ENCODE data around the gene BCL2A1.

The BCL2A1 gene

DNA sequence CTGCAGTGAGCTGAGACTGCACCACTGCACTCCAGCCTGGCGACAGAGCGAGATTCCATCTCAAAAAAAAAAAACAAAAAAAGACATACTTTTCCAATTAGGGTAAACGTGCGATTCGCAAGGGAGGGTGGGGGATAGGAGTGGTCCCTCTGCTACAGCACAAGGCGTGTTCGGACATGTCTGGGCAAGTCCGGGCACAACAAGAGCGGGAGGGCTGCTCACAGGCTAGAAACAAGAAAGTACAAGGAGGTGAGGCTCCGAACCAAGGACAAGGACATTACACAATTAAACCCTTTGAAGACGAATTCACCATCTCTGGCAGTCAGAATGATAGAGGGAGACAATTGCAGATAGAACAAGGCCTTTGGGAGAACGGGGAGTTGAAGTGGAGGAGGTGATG is 32.2 kb upstream of the BCL2A1 start:
- no peak overlapping the region; the same call in 1 of the 2 replicates for H2AFZ ChIP-seq (ENCODE audit: low read depth, low read length)

DNA sequence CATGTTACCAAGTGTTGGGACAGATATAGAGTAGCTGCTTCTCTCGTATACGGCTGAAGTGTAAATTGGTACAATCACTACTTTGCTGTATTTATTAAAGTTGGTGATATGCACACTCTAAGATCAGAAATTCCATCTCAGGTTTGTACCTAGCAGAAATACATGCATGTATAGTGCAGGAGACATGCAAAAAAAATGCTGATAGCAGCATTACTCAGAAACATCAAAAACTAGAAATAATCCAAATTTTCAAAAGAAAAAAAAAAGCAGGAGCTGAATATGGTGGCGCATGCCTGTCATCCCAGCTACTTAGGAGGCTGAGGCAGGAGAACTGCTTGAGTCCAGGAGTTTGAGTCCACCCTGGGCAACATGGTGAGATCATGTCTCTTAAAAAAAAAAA is 31.3 kb upstream of the BCL2A1 start:
- Histone ChIP-seq H2AFZ (ENCODE audit: low read depth, low read length) (no peak overlapping the region), H3K4me3 (ENCODE audit: low read length) (no peak overlapping the region), H3K27ac (ENCODE audit: low read length) (no peak overlapping the region), H3K9me3 (ENCODE audit: insufficient read depth, low read length) (no peaks in the 10 kb centered on the region), H3K79me2 (ENCODE audit: low read length) (no peaks in the 10 kb centered on the region), H3K4me2 (ENCODE audit: low read length) (no peak overlapping the region), H3K4me1 (ENCODE audit: low read length) (peaks cover 12% of the 10 kb centered on the region), H4K20me1 (ENCODE audit: insufficient read depth, low read length) (no peaks in the 10 kb centered on the region), H3K9ac (ENCODE audit: low read length) (no peak overlapping the region), H3K36me3 (replicated peaks; ENCODE audit: low read depth, low read length) (no peaks in the 10 kb centered on the region), H3K27me3 (ENCODE audit: low read depth, low read length) (no peaks in the 10 kb centered on the region)
- TF ChIP-seq EZH2phosphoT487 (IDR thresholded peaks at IDR 0.05; ENCODE audit: low read depth) = no peak
- TF ChIP-seq, protein P1, sequence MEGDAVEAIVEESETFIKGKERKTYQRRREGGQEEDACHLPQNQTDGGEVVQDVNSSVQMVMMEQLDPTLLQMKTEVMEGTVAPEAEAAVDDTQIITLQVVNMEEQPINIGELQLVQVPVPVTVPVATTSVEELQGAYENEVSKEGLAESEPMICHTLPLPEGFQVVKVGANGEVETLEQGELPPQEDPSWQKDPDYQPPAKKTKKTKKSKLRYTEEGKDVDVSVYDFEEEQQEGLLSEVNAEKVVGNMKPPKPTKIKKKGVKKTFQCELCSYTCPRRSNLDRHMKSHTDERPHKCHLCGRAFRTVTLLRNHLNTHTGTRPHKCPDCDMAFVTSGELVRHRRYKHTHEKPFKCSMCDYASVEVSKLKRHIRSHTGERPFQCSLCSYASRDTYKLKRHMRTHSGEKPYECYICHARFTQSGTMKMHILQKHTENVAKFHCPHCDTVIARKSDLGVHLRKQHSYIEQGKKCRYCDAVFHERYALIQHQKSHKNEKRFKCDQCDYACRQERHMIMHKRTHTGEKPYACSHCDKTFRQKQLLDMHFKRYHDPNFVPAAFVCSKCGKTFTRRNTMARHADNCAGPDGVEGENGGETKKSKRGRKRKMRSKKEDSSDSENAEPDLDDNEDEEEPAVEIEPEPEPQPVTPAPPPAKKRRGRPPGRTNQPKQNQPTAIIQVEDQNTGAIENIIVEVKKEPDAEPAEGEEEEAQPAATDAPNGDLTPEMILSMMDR (IDR thresholded peaks at IDR 0.05; ENCODE audit: low read depth, low read length) = no peak

More for the DNA sequence above, 32.2 kb upstream of the BCL2A1 start:
- Histone ChIP-seq H3K27ac (ENCODE audit: low read length) (no peak overlapping the region), H3K4me1 (ENCODE audit: low read length) (peaks cover 21% of the 10 kb centered on the region), H3K36me3 (replicated peaks; ENCODE audit: low read depth, low read length) (no peaks in the 10 kb centered on the region), H3K4me3 (ENCODE audit: low read length) (no peak overlapping the region), H3K4me2 (ENCODE audit: low read length) (no peak overlapping the region), H3K27me3 (ENCODE audit: low read depth, low read length) (no peaks in the 10 kb centered on the region), H4K20me1 (ENCODE audit: insufficient read depth, low read length) (no peaks in the 10 kb centered on the region), H3K9me3 (ENCODE audit: insufficient read depth, low read length) (no peaks in the 10 kb centered on the region), H3K9ac (ENCODE audit: low read length) (no peak overlapping the region), H3K79me2 (ENCODE audit: low read length) (no peaks in the 10 kb centered on the region)
- TF ChIP-seq, protein P1 (IDR thresholded peaks at IDR 0.05; ENCODE audit: low read depth, low read length) = no peak
- no peak for TF ChIP-seq EZH2phosphoT487 (IDR thresholded peaks at IDR 0.05; ENCODE audit: low read depth)

DNA sequence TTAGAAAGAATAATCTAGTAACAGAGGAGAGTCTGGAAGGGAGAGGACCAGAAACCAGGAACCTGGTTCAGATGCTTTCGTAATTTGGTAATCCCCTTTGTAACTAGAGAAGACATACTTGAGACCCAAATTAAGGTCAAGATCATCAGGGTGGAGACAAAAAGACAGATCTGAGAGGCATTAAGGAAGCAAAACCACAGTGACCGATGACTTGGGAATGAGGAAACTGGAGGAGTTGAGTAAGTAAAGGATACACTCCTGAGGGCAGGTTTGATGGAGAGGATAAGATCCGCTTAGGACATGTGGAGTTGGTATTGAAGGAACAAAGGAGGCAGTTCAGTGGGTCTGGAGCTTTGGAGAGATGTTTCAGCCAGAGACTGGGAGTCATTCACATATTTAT is 23.6 kb upstream of the BCL2A1 start:
- H3K27me3 ChIP-seq (ENCODE audit: low read depth, low read length) = no peaks in the 10 kb centered on the region
- no peak overlapping the region for H3K9ac ChIP-seq (ENCODE audit: low read length)
- H2AFZ ChIP-seq (ENCODE audit: low read depth, low read length) = no peak overlapping the region; the same call in 1 of the 2 replicates
- H4K20me1 ChIP-seq (ENCODE audit: insufficient read depth, low read length) = no peaks in the 10 kb centered on the region
- H3K9me3 ChIP-seq (ENCODE audit: insufficient read depth, low read length) = no peaks in the 10 kb centered on the region
- no peaks in the 10 kb centered on the region; the same call in 1 of the 2 replicates for H3K79me2 ChIP-seq (ENCODE audit: low read length)
- no peak overlapping the region for H3K4me3 ChIP-seq (ENCODE audit: low read length)
- H3K36me3 ChIP-seq (replicated peaks; ENCODE audit: low read depth, low read length) = no peaks in the 10 kb centered on the region
- peaks cover 44% of the 10 kb centered on the region for H3K4me1 ChIP-seq (ENCODE audit: low read length)
- H3K27ac ChIP-seq (ENCODE audit: low read length) = no peak overlapping the region
- H3K4me2 ChIP-seq (ENCODE audit: low read length) = peak overlapping the region; percentile 15
- TF ChIP-seq EZH2phosphoT487 (IDR thresholded peaks at IDR 0.05; ENCODE audit: low read depth) = no peak
- TF ChIP-seq, protein P1 (IDR thresholded peaks at IDR 0.05; ENCODE audit: low read depth, low read length) = no peak

DNA sequence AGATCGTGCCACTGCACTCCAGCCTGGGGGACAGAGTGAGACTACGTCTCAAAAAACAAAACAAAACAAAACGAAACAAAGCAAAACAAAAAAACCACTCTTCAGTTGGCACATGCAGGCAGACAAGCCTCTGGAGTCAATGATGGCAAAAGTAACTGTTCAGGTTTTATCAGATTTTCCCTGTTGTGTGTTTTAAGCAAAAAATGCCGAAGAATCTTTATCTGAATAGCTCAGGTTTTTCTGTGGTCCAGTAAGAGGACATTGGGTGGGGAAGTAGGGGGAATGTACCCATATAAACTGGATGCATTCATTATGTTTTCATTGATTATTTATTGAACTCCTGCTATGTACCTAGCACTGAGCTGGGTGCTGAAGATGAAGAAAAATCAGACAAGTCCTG is 20.8 kb upstream of the BCL2A1 start:
- H3K4me3 ChIP-seq (ENCODE audit: low read length) = no peak overlapping the region
- peaks cover 3% of the 10 kb centered on the region; the same call in 1 of the 2 replicates for H3K27me3 ChIP-seq (ENCODE audit: low read depth, low read length)
- H2AFZ ChIP-seq (ENCODE audit: low read depth, low read length) = no peak overlapping the region
- TF ChIP-seq EZH2phosphoT487 (IDR thresholded peaks at IDR 0.05; ENCODE audit: low read depth) = no peak
- TF ChIP-seq, protein P1 (IDR thresholded peaks at IDR 0.05; ENCODE audit: low read depth, low read length) = no peak
- no peaks in the 10 kb centered on the region for H4K20me1 ChIP-seq (ENCODE audit: insufficient read depth, low read length)
- no peaks in the 10 kb centered on the region; the same call in 1 of the 2 replicates for H3K79me2 ChIP-seq (ENCODE audit: low read length)
- H3K9ac ChIP-seq (ENCODE audit: low read length) = no peak overlapping the region; the same call in 1 of the 2 replicates
- H3K4me1 ChIP-seq (ENCODE audit: low read length) = peaks cover 49% of the 10 kb centered on the region
- no peak overlapping the region; the same call in 1 of the 2 replicates for H3K4me2 ChIP-seq (ENCODE audit: low read length)
- no peaks in the 10 kb centered on the region for H3K9me3 ChIP-seq (ENCODE audit: insufficient read depth, low read length)
- H3K27ac ChIP-seq (ENCODE audit: low read length) = no peak overlapping the region; the same call in 1 of the 2 replicates
- H3K36me3 ChIP-seq (replicated peaks; ENCODE audit: low read depth, low read length) = no peaks in the 10 kb centered on the region
